NCI-H2227 (cell line): ENCODE measurements around the gene ZNF317.

Experiments used
- DNase-seq: peaks from one replicate; lab custom pipeline; 2025; ENCODE audit not compliant: unreplicated experiment; lab: John Stamatoyannopoulos, UW

The ZNF317 gene

GRCh38 chr19:9140159-9140874 lies at the start of gene ZNF317:
ZNF317 (plus strand) TSS chr19:9140397; CDS start chr19:9156017, 15,620 bp downstream.
- peak; percentile 92 for DNase-seq

GRCh38 chr19:9107375-9107774 lies 32.8 kb upstream of the ZNF317 start, which contains the start of gene OR7G2:
OR7G2 (minus strand) TSS chr19:9107475; CDS start chr19:9103243, 4,232 bp downstream.
- no peak for DNase-seq

DNA sequence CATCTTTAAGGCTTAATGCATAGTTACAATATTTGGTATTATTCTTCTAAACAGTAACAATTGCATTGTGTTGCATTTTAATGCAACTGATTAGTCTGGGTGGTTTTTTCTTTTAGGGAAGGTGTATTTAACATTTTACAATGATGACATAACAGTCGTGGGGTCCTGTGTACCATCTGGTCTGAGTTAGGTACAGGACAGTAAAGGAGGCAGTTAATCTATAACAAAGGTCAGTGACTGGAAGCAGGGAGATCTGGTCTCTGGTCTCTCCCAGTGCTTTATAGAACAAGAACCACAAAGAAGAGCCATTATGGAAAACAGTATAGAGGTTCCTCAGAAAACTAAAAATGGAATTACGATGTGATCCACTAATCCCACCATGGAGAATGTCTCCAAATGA lies 30.2 kb upstream of the ZNF317 start:
- DNase-seq, result no peak

DNA sequence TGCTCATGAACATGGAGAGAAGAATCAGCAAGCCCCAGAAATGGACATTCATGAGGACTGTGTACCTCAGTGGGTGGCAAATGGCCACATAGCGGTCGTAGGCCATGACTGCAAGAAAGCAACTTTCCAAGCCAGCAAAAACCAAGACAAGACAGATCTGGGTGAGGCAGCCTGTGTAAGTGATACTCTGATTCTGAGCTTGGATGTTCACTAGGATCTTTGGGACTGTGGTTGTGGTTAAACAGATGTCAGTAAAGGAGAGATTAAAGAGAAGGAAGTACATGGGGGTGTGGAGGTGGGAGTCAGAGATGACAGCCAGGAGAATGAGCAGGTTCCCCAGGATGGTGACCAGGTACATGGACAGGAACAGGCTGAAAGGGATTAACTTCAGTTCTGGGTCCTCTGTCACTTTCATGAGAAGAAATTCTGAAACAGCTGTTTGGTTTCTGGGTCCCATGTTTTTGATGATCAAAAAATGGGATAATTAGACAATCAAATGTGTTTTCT lies 24.8 kb upstream of the ZNF317 start, which contains the start of gene OR7G1:
Gene OR7G1, minus strand, starts transcription at position 457 of the 507 bp plus-strand sequence. Its CDS starts 0 bp downstream, at position 457.
- DNase-seq, result no peak

DNA sequence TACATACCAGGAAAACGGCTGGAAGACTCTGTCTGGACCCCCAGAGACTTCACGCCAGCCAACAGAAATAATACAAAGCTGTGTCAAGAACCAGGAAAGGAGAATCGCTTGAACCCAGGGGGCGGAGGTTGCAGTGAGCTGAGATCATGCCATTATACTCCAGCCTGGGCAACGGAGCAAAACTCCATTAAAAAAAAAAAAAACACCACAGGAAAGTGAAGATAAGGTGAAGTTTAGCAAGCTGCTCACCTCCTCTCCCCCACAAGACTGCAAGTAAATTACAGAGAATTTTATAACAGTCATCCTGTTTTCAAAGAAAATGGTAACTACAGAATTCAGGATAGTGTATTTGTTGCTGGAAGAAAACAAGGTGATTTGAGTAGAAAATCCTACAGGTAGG lies 23.6 kb upstream of the ZNF317 start:
- no peak for DNase-seq

DNA sequence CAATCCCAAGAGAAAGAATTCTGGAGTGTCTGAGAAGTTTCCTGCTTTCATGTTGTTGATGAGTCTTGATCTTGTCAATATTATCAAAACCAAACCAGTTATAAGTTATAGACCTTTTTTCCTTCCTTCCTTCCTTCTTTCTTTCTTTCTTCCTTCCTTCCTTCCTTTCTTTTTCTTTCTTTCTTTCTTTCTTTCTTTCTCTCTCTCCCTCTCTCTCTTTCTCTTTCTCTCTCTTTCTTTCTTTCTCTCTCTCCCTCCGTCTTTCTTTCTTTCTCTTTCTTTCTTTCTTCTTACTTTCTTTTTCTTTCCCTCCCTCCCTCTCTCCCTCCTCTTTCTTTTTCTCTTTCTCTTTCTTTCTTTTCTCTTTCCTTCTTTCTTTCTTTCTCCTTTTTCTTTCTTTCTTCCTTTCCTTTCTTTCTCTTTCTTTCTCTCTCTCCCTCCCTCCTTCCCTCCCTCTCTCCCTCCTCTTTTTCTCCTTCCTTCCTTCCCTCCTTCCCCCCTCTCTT lies 13.2 kb upstream of the ZNF317 start, which contains the start of gene OR7G3:
Gene OR7G3, minus strand, starts transcription at position 51 of the 506 bp plus-strand sequence. Its CDS starts 0 bp downstream, at position 51.
- DNase-seq, result no peak

DNA sequence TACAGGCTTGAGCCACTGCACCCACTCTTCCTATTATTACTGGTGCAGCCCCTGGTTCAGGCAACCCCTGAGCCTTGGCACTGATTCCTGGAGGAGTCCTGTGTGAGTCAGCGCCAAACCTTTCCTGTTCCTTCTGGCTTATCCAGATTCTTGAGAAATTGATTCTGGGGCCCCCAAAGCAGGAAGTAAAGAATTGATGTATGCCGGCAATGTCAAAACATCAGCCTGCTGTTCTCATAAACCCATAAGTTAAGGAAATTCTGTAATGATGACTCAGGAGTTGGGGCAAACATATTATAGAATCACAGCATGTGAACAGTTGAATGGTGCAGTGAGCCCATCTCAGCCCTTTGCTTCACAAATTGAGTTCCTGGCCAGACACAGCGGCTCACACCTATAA lies 12.0 kb upstream of the ZNF317 start:
- DNase-seq, result no peak

DNA sequence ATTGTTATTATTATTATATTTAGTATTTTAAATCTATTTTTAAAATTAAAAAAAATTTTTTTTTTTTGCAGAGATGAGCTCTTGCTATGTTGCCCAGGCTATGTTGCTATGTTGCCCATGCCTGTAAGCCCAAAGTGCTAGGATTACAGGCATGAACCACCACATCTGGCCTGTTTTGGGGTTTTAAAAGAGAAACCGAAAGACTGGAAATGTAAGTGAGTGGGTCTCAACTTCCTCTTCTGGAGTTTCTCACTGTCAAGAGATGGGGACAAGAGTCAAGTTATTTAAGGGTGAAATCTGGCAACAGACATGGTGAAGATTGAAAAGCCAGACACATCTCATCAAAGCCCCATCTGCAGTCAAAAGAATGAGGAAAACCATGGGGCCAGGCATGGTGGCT lies 9.2 kb upstream of the ZNF317 start:
- no peak for DNase-seq

GRCh38 chr19:9132422-9132821 lies 7.8 kb upstream of the ZNF317 start:
- no peak for DNase-seq

- no peak for DNase-seq
Observed at GRCh38 chr19:9139609-9140158, 513 bp upstream of the ZNF317 start.

GRCh38 chr19:9144920-9145319 lies 4.7 kb downstream of the ZNF317 start:
- no peak for DNase-seq

DNA sequence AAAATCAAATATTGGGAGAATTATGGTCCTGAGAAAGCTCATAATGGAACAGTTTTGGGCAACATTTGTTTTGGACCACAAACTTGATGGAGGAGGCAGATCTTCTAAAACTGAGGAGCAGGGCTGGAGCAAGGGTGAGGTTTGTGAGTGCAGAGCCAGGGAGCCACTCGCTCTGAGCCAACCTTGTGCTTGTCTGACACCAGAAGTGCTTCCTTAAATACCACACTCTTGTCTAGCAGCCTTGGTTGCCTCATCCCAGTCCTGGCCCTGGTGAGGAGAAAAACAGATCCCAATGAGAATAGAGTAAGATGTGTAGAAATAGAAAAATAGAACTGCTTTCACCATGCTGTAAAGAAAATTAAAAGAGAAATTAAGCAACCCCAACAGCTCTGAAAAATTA lies 6.7 kb downstream of the ZNF317 start:
- DNase-seq, result no peak

GRCh38 chr19:9148697-9149096 lies 8.5 kb downstream of the ZNF317 start:
- DNase-seq, result no peak

GRCh38 chr19:9149997-9150396 lies 9.8 kb downstream of the ZNF317 start:
- no peak for DNase-seq

GRCh38 chr19:9150650-9151049 lies 10.5 kb downstream of the ZNF317 start:
- DNase-seq, result no peak

DNA sequence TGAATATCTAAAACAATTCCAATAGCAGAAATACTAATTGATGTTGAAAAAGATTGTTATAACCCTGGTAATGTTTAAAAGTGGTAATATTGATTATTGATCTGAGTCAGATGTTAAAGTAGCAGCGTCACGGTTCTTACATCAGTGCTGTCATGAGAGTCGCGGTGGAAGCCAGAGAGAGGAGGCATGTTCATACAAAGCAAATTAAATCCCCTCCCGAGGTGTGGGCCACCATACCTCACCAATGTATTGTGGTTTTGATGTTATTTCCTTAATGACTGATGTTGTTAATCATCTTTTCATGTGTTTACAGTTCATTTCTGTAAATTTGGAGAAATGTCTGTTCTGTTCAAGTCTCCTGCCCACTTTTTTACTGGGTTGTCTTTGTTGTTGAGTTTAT lies 11.2 kb downstream of the ZNF317 start:
- no peak for DNase-seq

GRCh38 chr19:9155591-9155990 lies 15.4 kb downstream of the ZNF317 start:
- DNase-seq, result no peak

DNA sequence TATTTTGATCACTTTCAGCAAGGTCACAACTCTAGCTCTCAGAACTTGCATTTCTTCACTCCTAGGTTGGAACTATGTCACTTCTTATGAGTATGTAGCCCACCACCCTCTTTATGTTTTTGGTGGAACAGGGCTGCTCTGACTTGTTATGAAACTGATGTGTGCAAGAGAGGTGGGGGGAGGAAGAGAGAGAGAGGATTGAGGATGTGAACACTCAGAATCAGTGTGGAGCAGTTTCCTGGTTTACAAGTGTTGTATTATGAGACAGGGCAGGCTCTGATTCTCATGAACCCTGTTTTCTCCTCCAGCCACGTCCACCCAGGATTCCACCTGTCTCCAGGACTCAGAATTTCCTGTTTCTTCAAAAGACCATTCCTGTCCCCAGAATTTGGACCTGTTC lies 16.1 kb downstream of the ZNF317 start:
- DNase-seq, result no peak

DNA sequence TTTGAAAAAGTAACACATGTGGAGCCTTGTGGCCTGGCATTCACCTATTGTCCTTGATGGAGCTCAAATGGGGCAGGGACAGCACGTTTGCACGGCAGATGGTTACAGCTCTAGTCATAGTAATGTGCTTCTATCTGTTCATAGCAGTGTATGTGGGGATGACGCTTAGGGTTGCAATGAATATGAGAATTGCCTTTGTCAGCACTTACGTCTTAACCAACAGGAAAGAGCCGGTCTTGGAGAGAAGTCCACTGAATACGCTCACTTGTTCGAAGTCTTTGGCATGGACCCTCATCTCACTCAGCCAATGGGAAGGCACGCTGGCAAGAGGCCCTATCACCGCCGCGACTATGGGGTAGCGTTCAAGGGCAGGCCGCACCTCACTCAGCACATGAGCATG lies 19.7 kb downstream of the ZNF317 start:
- no peak for DNase-seq

DNA sequence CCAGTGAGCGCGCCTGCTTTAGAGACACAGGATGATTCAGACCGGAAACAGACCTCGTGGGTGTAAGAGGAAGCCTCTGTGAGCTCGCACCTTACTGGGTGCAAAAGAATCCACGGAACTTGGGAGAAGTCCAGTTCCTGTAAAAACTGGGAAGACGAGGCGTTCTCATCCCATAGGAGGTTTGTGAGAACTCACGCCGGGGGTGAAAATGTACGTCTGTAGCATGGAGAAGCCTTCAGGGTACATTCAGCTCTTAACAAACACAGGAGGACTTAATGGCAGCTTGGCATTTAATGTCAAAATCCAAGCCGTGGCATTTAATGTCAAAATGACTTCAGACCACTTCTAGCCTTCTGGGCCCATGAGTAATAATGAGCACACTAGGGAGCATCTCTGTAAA lies 21.2 kb downstream of the ZNF317 start:
- no peak for DNase-seq

DNA sequence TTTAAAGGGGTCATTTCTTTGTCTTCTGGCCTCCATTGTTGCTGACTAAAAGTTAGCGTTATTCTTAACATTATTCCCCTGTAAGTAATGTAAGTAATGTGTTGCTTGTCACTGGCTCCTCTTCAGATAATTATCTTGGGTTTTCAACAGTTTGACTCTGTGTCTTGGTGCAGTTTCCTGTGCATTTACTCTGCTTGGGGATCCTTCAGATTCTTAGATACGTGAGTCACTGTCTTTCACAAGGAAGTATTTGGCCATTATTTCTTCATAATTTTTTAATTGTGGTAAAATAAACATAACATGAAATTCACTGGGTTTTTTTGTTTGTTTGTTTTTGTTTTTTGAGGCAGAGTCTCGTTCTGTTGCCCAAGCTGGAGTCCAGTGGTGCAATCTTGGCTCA lies 25.1 kb downstream of the ZNF317 start:
- DNase-seq, result no peak

GRCh38 chr19:9166846-9167245 lies 26.6 kb downstream of the ZNF317 start:
- no peak for DNase-seq
